Measurements from ENCODE around the gene SUSD4.
A peak's percentile ranks its signal among the peaks of the same experiment; 100 is the strongest.

SUSD4 gene

DNA sequence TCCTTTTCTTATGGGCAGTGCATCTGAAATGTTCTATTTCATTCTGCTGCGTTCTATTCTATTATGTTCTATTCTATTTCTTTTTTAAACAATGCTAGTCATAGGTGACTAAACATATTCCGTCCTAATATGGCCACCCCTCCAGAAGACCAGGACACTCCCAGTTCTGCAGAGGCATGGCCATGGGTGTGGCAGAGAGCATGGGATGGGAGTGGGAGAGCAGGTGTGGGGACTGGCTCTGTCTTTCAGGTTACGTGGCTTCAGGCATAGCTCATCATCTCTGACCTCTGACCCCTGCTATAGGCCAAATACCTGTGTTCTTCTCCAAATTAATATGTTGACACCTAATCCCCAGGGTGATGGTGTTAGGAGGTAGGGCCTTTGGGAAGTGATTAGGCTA is 187.5 kb downstream of the SUSD4 start:
- Histone ChIP-seq H3K27me3 (peaks cover 8% of the 10 kb centered on the region), H3K4me1 (no peaks in the 10 kb centered on the region), H3K9me3 (no peaks in the 10 kb centered on the region), H3K36me3 (no peaks in the 10 kb centered on the region), H3K4me3 (ENCODE audit: low read depth, low read length) (no peak overlapping the region)
- no peak for TF ChIP-seq CTCF (IDR thresholded peaks at IDR 0.05; ENCODE audit: low read depth, low read length)
- DNase-seq, result no peak

DNA sequence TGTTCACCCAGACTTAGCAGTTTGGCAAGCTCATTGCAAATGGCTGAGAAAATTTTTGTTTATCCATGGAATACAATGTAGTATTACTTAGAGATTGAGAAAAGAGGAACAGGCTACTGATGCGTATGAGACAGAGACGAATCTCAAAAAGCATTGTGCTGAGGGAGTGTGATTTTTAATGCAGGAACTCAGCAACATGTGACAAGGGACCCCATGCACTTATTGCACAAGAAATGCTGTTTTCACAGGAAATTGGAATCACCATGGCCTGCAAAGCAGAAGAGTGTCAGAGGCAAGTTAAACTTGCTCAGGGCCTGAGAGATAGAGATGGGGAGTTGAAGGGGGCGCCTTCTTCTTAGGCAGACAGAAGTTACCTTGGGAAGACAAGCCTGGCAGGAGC is 188.3 kb downstream of the SUSD4 start:
- DNase-seq, result no peak
- Histone ChIP-seq H3K4me3 (ENCODE audit: low read depth, low read length) (no peak overlapping the region), H3K27me3 (peaks cover 3% of the 10 kb centered on the region), H3K4me1 (no peaks in the 10 kb centered on the region), H3K36me3 (no peaks in the 10 kb centered on the region), H3K9me3 (no peaks in the 10 kb centered on the region)
- TF ChIP-seq CTCF (IDR thresholded peaks at IDR 0.05; ENCODE audit: low read depth, low read length), result no peak

DNA sequence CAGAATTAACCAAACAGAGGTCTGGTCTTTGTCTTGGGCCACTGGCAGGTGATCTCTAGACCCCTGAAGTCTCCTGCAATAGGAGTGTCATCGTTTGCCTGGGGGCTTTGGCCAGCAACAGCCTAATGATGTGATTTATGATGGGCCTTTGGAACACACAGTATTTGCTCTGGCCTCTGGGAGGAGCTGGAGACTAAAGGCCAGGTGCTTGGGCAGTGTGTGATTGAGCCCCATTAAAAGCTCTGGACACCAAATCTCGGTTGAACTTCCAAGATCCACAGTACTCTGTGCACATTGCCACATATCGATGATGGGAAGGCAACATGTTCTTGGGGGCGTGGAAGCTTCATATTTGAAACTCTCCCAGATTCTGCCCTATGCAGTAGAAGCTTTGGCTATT is 188.9 kb downstream of the SUSD4 start:
- Histone ChIP-seq H3K36me3 (no peaks in the 10 kb centered on the region), H3K4me3 (ENCODE audit: low read depth, low read length) (no peak overlapping the region), H3K4me1 (no peaks in the 10 kb centered on the region), H3K9me3 (no peaks in the 10 kb centered on the region), H3K27me3 (no peaks in the 10 kb centered on the region)
- no peak for DNase-seq
- TF ChIP-seq CTCF (IDR thresholded peaks at IDR 0.05; ENCODE audit: low read depth, low read length), result peak; percentile 36; the same call in 1 of the 2 replicates
